Esophagus squamous epithelium (tissue), 5 donors: ENCODE data around the gene ZNF329. TPM values are rescaled to one million over a fixed set of nuclear protein-coding genes. Genes with fewer than 3 reads are reported as not detected.

Experiments
- DNase-seq: peaks from one replicate; lab custom pipeline; 2025; lab: John Stamatoyannopoulos, UW
- H3K27ac ChIP-seq, 4 donors: fragments of 200-600 bp; sonication (generic); one replicate each; pipeline ENCODE4 v1.5.1; 2016 to 2019; ENCODE audit warnings: mild to moderate bottlenecking in 1 of 4
- H3K27me3 ChIP-seq, 4 donors: fragments of 200-600 bp; sonication (generic); 1 replicate in 3 of 4; 2 replicates in 1 of 4; pipeline versions ENCODE4 v1.5.1 to v1.6.0; 2017 to 2021; ENCODE audit warnings: antibody characterized with exemption in 1 of 4
- H3K36me3 ChIP-seq, 3 donors: fragments of 200-600 bp; sonication (generic); one replicate each; pipeline ENCODE4 v1.5.1; 2016 to 2019
- H3K4me1 ChIP-seq, 3 donors: fragments of 200-600 bp; sonication (generic); one replicate each; pipeline ENCODE4 v1.5.1; 2017 to 2019
- H3K4me3 ChIP-seq, 4 donors: fragments of 200-600 bp; sonication (generic); 1 replicate in 3 of 4; 2 replicates in 1 of 4; pipeline ENCODE4 v1.5.1; 2016 to 2019; ENCODE audit warnings: mild to moderate bottlenecking in 2 of 4, moderate library complexity in 1 of 4
- H3K9me3 ChIP-seq, 3 donors: fragments of 200-600 bp; sonication (generic); one replicate each; pipeline ENCODE4 v1.5.1; 2016 to 2019
- POLR2A ChIP-seq, 4 donors: fragments of 450-650 bp; IDR thresholded peaks; one replicate each; pipeline ENCODE4 v1.6.1; 2017; ENCODE audit warnings: antibody characterized with exemption in 4 of 4, mild to moderate bottlenecking in 4 of 4, moderate library complexity in 3 of 4
- WGBS, 2 donors: methylation state at CpG; one replicate each; pipeline ENCODE4 v1.1.5; 2018; 5-methylcytosine and 5-hydroxymethylcytosine counted together
- intact Hi-C: fragments of 100-400 bp; cut with DNase I; formaldehyde crosslinking; loops from one replicate; pipeline ENCODE4 v1.15.0; 2022
- total RNA-seq, 4 donors: library from RNA; depleted of rRNA; stranded (reverse); fragments of >200 nt; gene quantifications; one replicate each; pipeline ENCODE4 v1.1.0, GENCODE V29; 2016
- TF ChIP-seq, protein P1 (sequence below), 6 experiments: fragments of 450-650 bp in 4 of 6; fragments of 200-600 bp in 2 of 6; sonication (generic) in 2 of 6; IDR thresholded peaks; one replicate each; pipeline ENCODE4 v1.5.1; 2016 to 2019; ENCODE audit warnings: antibody characterized with exemption in 6 of 6, mild to moderate bottlenecking in 4 of 6, moderate library complexity in 4 of 6
- donor health status: DM: yes; HTN: yes; CAD: no.

Gene ZNF329
- 1 to 10 TPM; 3.0 to 6.7 (median 3.9) TPM for total RNA-seq

DNA sequence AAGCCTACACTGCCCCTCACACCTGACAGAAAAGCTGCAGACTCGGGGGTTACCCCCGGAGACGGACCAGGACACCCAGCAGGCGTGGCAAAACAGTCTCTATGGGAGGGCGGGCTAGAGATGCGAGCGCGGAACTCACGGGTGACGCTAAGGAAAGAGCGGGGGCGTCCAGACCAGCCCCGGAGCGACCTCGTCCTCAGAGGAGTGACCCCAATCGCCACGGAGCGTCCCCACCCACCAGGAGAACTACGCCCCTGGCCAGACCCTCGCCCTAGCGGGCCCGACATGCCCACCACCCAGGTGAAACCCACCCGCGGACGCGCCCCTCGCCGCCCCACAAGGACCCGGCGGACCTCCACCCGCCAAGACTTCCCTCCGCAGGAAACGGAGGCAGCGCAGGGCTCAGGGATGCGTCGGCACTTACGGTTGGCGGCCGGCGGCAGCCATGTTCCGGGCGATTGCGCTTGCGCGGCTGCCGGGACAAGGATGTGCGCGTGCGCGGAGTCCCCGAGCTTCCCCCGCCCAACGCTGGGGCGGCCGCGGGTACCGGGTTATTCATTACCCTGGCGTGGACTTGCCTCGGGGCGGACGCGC, at the start of gene ZNF329:
Gene ZNF329 (minus strand): TSS at position 462 of the 594 bp plus-strand sequence. CDS start 21,286 bp downstream, outside the sequence.
- H3K4me3 ChIP-seq = peak within 1 kb of the TSS; percentile 75 to 98 (median 84)
- WGBS, 2 donors = 0 to 5% methylated on average over 32 to 39 of the region's 62 CpGs
- H3K4me1 ChIP-seq = peaks cover 14 to 41% (median 22%) of the 10 kb centered on the region in 3 donors
- peak within 1 kb of the TSS; percentile 77 to 92 (median 85) for H3K27ac ChIP-seq
- intact Hi-C loops = no loop called here
- peaks cover 0 to 9% (median 0%) of the 10 kb centered on the region in 3 donors for H3K36me3 ChIP-seq
- no peak for DNase-seq
- TF ChIP-seq POLR2A (IDR thresholded peaks at IDR 0.05) = no peak
- TF ChIP-seq, protein P1, sequence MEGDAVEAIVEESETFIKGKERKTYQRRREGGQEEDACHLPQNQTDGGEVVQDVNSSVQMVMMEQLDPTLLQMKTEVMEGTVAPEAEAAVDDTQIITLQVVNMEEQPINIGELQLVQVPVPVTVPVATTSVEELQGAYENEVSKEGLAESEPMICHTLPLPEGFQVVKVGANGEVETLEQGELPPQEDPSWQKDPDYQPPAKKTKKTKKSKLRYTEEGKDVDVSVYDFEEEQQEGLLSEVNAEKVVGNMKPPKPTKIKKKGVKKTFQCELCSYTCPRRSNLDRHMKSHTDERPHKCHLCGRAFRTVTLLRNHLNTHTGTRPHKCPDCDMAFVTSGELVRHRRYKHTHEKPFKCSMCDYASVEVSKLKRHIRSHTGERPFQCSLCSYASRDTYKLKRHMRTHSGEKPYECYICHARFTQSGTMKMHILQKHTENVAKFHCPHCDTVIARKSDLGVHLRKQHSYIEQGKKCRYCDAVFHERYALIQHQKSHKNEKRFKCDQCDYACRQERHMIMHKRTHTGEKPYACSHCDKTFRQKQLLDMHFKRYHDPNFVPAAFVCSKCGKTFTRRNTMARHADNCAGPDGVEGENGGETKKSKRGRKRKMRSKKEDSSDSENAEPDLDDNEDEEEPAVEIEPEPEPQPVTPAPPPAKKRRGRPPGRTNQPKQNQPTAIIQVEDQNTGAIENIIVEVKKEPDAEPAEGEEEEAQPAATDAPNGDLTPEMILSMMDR (IDR thresholded peaks at IDR 0.05) = peak in 3 of 6 experiments; percentile 17 to 24 (median 19)
- no peaks in the 10 kb centered on the region for H3K27me3 ChIP-seq
- peaks cover 0 to 24% (median 14%) of the 10 kb centered on the region in 3 donors for H3K9me3 ChIP-seq

DNA sequence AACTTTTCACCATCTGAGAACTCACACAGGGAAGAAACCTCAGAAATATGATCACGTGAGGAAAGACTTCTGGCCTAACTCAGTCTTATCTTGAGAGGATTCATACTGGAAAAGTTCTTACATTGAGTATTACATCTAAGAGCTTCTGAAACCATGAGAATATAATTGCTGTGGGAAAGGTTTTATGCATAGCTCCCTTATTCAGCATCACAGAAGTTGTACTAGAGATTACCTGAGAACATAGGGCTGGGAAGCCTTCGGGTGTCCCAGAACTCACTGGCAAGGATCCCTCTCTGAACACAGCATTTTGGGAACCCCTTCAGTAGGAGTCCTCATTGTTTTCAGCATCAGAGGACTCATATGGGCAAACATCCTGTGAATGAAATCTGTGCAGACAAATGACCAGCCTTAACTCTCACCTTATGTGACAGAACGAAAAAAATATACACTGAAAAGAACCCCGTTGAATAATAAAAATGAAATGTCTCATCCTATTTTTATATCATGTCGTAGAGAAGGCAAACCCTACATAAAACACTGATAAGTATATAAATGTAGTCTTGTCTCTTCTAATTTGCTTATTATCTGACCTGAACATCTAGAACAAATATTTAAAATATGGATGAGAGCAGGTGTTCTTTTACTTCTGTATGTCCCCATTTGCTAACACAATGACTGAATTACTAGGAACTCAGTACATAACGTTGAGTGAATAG, 46.5 kb upstream of the ZNF329 start:
- TF ChIP-seq, protein P1 (IDR thresholded peaks at IDR 0.05) = no peak
- no peak for TF ChIP-seq POLR2A (IDR thresholded peaks at IDR 0.05)
- Histone ChIP-seq H3K27ac (no peak overlapping the region), H3K36me3 (peaks cover 25 to 100% (median 25%) of the 10 kb centered on the region in 3 donors), H3K4me3 (no peak overlapping the region), H3K4me1 (no peaks in the 10 kb centered on the region), H3K9me3 (peaks cover 46 to 100% (median 100%) of the 10 kb centered on the region in 3 donors), H3K27me3 (no peaks in the 10 kb centered on the region)
- WGBS, 2 donors = 59 to 60% methylated on average over 6 of the region's 6 CpGs
- intact Hi-C loops = no loop called here
- no peak for DNase-seq

DNA sequence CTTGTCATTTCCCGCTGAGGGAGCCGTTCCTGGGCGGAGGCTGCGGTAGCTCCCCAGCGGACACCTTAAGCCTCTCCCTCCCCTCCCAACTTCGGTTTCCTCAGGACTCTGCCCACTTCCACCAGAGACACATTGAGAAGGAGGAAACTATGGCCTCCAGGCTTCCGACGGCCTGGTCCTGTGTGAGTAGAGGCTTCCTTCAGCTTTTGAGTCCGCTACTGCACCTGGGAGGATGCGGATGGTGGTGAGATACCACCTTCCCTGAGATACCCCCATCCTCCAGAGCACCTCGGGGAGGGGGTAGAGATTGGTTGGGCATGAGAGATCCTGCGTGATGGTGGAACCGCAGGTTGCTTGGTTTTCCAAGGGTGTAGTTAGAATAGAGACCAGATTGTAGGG, 33.2 kb upstream of the ZNF329 start:
- Histone ChIP-seq H3K9me3 (peaks cover 6 to 99% (median 82%) of the 10 kb centered on the region in 3 donors), H3K36me3 (peaks cover 10 to 75% (median 13%) of the 10 kb centered on the region in 3 donors), H3K4me3 (peak overlapping the region; percentile 71 to 92 (median 72)), H3K4me1 (peaks cover 4 to 22% (median 5%) of the 10 kb centered on the region in 3 donors), H3K27me3 (no peaks in the 10 kb centered on the region), H3K27ac (peak overlapping the region; percentile 98 to 99 (median 99))
- intact Hi-C loops = no loop called here
- WGBS, 2 donors = 22 to 42% methylated on average over 7 to 13 of the region's 13 CpGs
- DNase-seq = peak; percentile 13
- TF ChIP-seq POLR2A (IDR thresholded peaks at IDR 0.05) = no peak
- TF ChIP-seq, protein P1 (IDR thresholded peaks at IDR 0.05) = no peak

DNA sequence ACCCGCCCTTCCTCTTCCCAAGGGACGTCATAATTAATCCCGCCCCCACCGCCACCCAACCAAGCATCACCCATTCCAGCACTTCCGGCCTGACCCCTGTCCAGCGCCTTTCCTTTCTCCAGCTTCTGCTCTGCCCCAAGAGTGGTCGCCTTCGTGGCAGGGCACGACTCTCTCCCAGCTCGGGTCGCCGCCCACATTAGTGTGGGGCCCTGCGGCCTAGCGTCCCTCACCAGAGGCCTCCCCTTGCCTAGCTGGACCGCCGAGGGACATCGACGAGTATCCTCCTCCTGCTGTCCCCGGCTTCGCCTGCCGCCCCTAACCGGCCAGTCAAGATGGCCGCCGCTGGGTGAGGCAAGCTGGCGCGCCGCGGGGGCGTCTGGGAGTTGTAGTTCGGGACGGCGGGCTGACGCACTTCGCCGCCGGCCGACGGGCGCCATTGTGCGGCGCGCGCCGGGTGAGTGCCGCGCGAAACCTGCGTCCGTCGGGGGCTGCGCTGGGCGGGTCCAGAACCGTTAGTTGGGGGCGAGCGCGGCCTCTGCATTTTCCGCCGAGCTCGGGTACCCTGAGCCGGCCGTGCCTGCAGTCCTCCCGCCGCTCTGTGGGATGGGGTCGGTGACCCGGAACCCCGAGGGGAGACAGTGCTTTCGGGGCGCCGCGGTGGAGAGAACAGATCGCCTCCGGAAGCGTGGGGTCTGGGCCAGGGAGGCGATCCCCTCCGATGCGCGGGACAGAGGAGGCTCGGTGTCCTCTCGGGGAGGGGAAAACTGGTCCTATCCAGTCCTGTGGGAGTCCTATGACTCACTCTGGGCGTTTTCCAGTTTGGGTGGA, 32.6 kb upstream of the ZNF329 start, which contains the start of gene ZNF274:
Gene ZNF274 (plus strand): TSS at position 73 of the 828 bp plus-strand sequence. CDS start 905 bp downstream, outside the sequence.
- 3 to 8% methylated on average over 4 to 6 of the region's 80 CpGs for WGBS, 2 donors
- DNase-seq = peak; percentile 75
- intact Hi-C loops = no loop called here
- H3K9me3 ChIP-seq = peaks cover 6 to 99% (median 84%) of the 10 kb centered on the region in 3 donors
- H3K27me3 ChIP-seq = no peaks in the 10 kb centered on the region
- H3K4me1 ChIP-seq = peaks cover 4 to 22% (median 5%) of the 10 kb centered on the region in 3 donors
- peaks cover 10 to 76% (median 12%) of the 10 kb centered on the region in 3 donors for H3K36me3 ChIP-seq
- H3K27ac ChIP-seq = peak within 1 kb of the TSS; percentile 98 to 99 (median 99)
- TF ChIP-seq POLR2A (IDR thresholded peaks at IDR 0.05) = peak in 3 of 4 donors; percentile 4 to 89 (median 72)
- TF ChIP-seq, protein P1 (IDR thresholded peaks at IDR 0.05) = peak in 2 of 6 experiments; percentile 14 to 17
- H3K4me3 ChIP-seq = peak within 1 kb of the TSS; percentile 71 to 92 (median 72)
